Testis (tissue), 3 donors: Measurements from ENCODE around the gene KIF4B. TPM values are rescaled to one million over a fixed set of nuclear protein-coding genes. Genes with fewer than 3 reads are reported as not detected.
"Not testable (repeated sequence)": the region's sequence is repeated elsewhere in the genome, so short reads cannot be mapped to it uniquely, and the experiment has no call there.

ENCODE experiments used
- DNase-seq: peaks from one replicate; pipeline ENCODE4 v3.0.0-alpha.2; 2019
- H3K27ac ChIP-seq, 2 donors: fragments of 200-600 bp; sonication (generic); one replicate each; pipeline ENCODE4 v1.5.1; 2019
- H3K27me3 ChIP-seq: fragments of 200-600 bp; sonication (generic); one replicate; pipeline ENCODE4 v1.5.1; 2019
- H3K36me3 ChIP-seq: fragments of 200-600 bp; sonication (generic); one replicate; pipeline ENCODE4 v1.5.1; 2017; ENCODE audit warnings: low read depth; ENCODE audit errors: missing control alignments
- H3K4me1 ChIP-seq: fragments of 200-600 bp; sonication (generic); one replicate; pipeline ENCODE4 v1.5.1; 2019
- H3K4me3 ChIP-seq, 2 donors: fragments of 200-600 bp; sonication (generic); one replicate each; pipeline ENCODE4 v1.5.1; 2017 to 2019
- H3K9me3 ChIP-seq: fragments of 200-600 bp; sonication (generic); one replicate; pipeline ENCODE4 v1.5.1; 2017
- CTCF ChIP-seq, 3 experiments: fragments of 450-650 bp in 2 of 3; fragments of 200-600 bp in 1 of 3; sonication (generic) in 1 of 3; IDR thresholded peaks; one replicate each; pipeline ENCODE4 v1.5.1; 2016 to 2019; ENCODE audit warnings: antibody characterized with exemption in 3 of 3, mild to moderate bottlenecking in 2 of 3, moderate library complexity in 1 of 3
- POLR2A ChIP-seq: fragments of 450-650 bp; IDR thresholded peaks from one replicate; pipeline ENCODE4 v1.6.1; 2017; ENCODE audit warnings: antibody characterized with exemption, mild to moderate bottlenecking, moderate library complexity
- WGBS, 2 donors: methylation state at CpG; one replicate each; pipeline ENCODE4 v1.1.5; 2018; 5-methylcytosine and 5-hydroxymethylcytosine counted together
- intact Hi-C: fragments of 100-400 bp; cut with DNase I; formaldehyde crosslinking; loops from one replicate; pipeline ENCODE4 v1.15.1; 2023; ENCODE audit warnings: low total_unique reads
- polyA plus RNA-seq: library from polyadenylated mRNA; stranded (reverse); fragments of 350-450 nt; fragmentation: Illumina TruSeq; extraction: RNeasy Lipid Tissue Mini Kit (QIAGEN cat#74804); gene quantifications from one replicate; pipeline ENCODE4 v1.2.3, GENCODE V29; 2014; ENCODE audit warnings: low read depth, low replicate concordance; ENCODE audit not compliant: insufficient read depth
- total RNA-seq, 2 donors: library from RNA; depleted of rRNA; stranded (reverse); fragments of >200 nt; gene quantifications; one replicate each; pipeline ENCODE4 v1.2.3, GENCODE V29; 2016

The KIF4B gene
- total and polyA plus RNA-seq, 3 donors from 2014 or later = 3.0 to 10.6 (median 6.6) TPM

GRCh38 chr5:154968953-154969352 is 44.6 kb upstream of the KIF4B start:
- no peaks in the 10 kb centered on the region for H3K9me3 ChIP-seq
- no peak overlapping the region for H3K4me3 ChIP-seq
- 89 to 98% methylated on average over 5 of the region's 5 CpGs for WGBS, 2 donors
- H3K4me1 ChIP-seq = no peaks in the 10 kb centered on the region
- no peak overlapping the region for H3K27ac ChIP-seq
- intact Hi-C loops = no loop called here
- no peak for DNase-seq
- no peaks in the 10 kb centered on the region for H3K36me3 ChIP-seq
- TF ChIP-seq POLR2A = no peak
- no peak for TF ChIP-seq CTCF (IDR thresholded peaks at IDR 0.05)
- no peaks in the 10 kb centered on the region for H3K27me3 ChIP-seq

GRCh38 chr5:154970759-154971158 is 42.8 kb upstream of the KIF4B start:
- H3K4me3 ChIP-seq = no peak overlapping the region
- no peak overlapping the region for H3K27ac ChIP-seq
- H3K9me3 ChIP-seq = no peaks in the 10 kb centered on the region
- no peaks in the 10 kb centered on the region for H3K36me3 ChIP-seq
- H3K27me3 ChIP-seq = no peaks in the 10 kb centered on the region
- H3K4me1 ChIP-seq = no peaks in the 10 kb centered on the region
- TF ChIP-seq CTCF (IDR thresholded peaks at IDR 0.05) (no peak), POLR2A (no peak)
- intact Hi-C loops = no loop called here
- DNase-seq = no peak

GRCh38 chr5:154971501-154971900 is 42.1 kb upstream of the KIF4B start:
- Histone ChIP-seq H3K4me1 (no peaks in the 10 kb centered on the region), H3K36me3 (no peaks in the 10 kb centered on the region), H3K27me3 (no peaks in the 10 kb centered on the region), H3K4me3 (no peak overlapping the region), H3K27ac (no peak overlapping the region), H3K9me3 (no peaks in the 10 kb centered on the region)
- TF ChIP-seq POLR2A (no peak), CTCF (IDR thresholded peaks at IDR 0.05) (no peak)
- 76 to 83% methylated on average over 2 of the region's 2 CpGs for WGBS, 2 donors
- intact Hi-C loops = no loop called here
- DNase-seq = no peak

- DNase-seq = peak; percentile 68
- intact Hi-C loops = no loop called here
- H3K9me3 ChIP-seq = no peaks in the 10 kb centered on the region
- no peaks in the 10 kb centered on the region for H3K27me3 ChIP-seq
- TF ChIP-seq CTCF (IDR thresholded peaks at IDR 0.05) = peak in 2 of 3 experiments; percentile 52 to 60
- TF ChIP-seq POLR2A = no peak
- no peak overlapping the region for H3K4me3 ChIP-seq
- H3K4me1 ChIP-seq = no peaks in the 10 kb centered on the region
- H3K27ac ChIP-seq = no peak overlapping the region
- WGBS, 2 donors = 64 to 73% methylated on average over 2 of the region's 2 CpGs
- H3K36me3 ChIP-seq = no peaks in the 10 kb centered on the region
Measured at GRCh38 chr5:154972476-154973080, 41.0 kb upstream of the KIF4B start.

- H3K27me3 ChIP-seq, H3K27ac ChIP-seq, H3K4me1 ChIP-seq, intact Hi-C loops, H3K9me3 ChIP-seq, H3K4me3 ChIP-seq, H3K36me3 ChIP-seq: not testable (repeated sequence)
- 81% methylated on average over 9 of the region's 9 CpGs for WGBS, 2 donors
- peak; percentile 59 for DNase-seq
Measured at GRCh38 chr5:154976082-154976481, 37.5 kb upstream of the KIF4B start.
